Limb (tissue), 2 donors: ENCODE data around the gene SLC9A1.
"Not testable (repeated sequence)": the region's sequence is repeated elsewhere in the genome, so short reads cannot be mapped to it uniquely, and the experiment has no call there.

Experiments
- DNase-seq, 2 donors: peaks; one replicate each; pipeline ENCODE4 v3.0.0-alpha.2; 2016; ENCODE audit errors: extremely low spot score in 2 of 2

Gene SLC9A1

GRCh38 chr1:27135541-27136235, 19.2 kb downstream of the SLC9A1 start:
- DNase-seq, result no peak

- no peak for DNase-seq
Observed at GRCh38 chr1:27133991-27134390, 20.9 kb downstream of the SLC9A1 start.

GRCh38 chr1:27133158-27133557, 21.8 kb downstream of the SLC9A1 start:
- no peak for DNase-seq

DNA sequence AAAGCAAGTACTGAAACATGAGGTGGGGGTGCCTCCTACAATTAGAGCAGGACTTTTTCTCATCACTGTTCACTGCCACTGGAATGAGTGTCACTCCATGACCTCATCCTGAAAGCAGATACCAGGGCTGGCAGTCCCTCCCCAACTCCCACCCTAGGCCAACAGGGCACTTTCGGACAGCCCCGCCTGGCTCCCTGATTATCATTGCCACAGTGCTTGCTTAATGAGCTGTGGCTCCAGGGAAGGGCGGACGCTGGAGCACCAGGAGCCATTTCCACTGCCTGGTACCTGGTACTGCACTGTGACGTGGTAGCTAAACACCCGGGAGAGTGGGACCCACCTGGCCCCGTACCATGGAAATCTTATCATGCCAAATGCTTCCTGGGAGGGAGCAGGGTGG, 22.3 kb downstream of the SLC9A1 start:
- no peak for DNase-seq

DNA sequence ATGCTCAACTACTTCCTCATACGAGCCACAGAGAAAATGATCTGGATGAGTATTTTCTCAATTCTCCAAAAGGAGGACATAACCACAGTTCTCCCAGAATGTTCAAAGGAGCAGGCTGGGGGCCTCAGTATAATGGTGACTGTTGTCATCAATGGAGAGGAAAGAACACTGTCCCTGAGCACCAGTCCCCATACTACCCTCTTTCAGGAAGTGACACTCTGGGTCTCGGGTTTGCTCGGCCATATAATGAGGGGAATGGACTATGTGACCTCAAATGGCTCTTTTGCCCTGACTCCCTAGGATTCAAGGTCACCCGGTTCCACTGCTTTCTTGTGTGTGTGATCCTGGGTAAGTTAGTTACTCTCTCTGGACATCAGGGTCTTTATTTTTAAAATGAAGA, 22.8 kb downstream of the SLC9A1 start:
- no peak for DNase-seq

GRCh38 chr1:27130798-27131197, 24.1 kb downstream of the SLC9A1 start:
- DNase-seq, result no peak

DNA sequence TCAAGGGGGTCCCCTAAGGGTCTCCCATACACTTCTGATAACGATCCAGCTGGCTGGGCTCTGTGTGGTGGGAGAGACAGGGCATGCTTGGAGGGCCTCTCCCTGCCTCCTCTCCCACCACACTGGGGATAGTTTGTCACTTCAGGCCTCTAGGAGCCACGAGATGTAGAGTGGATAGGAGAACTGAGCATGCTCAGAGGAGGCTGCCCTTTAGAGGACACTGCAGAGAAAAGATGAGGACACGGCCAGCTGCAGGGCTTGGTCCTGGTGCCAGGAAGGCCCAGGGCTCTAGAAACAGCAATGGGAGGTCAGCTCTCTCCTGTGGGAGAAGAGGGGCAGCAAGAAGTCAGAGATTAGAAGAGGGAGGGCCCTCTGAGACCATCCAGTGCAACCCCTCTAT, 25.7 kb downstream of the SLC9A1 start:
- DNase-seq, result no peak

- DNase-seq, result no peak
Observed at GRCh38 chr1:27127419-27127818, 27.5 kb downstream of the SLC9A1 start.

GRCh38 chr1:27126391-27126790, 28.5 kb downstream of the SLC9A1 start:
- DNase-seq, result no peak

GRCh38 chr1:27125125-27125524, 29.8 kb downstream of the SLC9A1 start:
- DNase-seq, result not testable (repeated sequence)

- DNase-seq, result no peak
Observed at GRCh38 chr1:27124405-27124804, 30.5 kb downstream of the SLC9A1 start.

DNA sequence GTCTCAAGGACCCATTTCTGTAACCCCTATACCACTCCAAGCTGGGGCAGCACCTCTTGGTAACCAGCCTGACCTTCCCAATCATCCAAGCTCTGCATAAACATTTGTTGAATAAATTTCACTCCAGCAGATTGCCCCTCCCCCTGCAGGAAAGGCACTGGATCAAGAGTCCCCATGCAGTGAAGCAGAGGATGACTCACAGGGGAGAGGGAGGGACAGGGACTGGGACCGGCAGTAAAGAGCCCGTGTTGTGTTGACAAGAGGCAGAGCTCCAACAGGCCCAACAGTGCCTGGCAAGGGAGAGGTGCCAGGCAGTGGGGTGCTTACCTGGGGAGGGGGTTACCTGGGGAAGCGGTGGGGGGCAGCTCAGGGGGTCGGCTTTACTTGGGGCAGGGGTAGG, 32.3 kb downstream of the SLC9A1 start:
- DNase-seq, result no peak

DNA sequence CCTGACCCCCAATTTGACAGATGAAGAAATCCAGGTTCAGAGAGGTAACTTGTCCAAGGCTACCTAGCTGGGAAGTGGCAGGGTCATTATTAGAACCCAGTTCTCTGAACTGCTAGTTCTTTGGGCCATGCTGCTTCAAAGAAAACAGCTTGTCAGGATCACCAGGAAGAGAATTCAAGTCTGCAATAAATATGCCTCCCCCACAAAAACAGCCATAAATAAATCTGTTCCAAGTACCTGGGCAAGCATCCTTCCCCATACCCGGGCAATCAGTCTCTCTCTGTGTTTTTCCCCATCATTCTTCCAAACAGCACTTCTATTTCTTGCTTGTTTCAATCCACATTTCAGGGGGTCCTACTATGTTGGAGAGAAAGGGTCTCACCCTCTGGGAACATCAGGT, 34.1 kb downstream of the SLC9A1 start:
- DNase-seq, result no peak

DNA sequence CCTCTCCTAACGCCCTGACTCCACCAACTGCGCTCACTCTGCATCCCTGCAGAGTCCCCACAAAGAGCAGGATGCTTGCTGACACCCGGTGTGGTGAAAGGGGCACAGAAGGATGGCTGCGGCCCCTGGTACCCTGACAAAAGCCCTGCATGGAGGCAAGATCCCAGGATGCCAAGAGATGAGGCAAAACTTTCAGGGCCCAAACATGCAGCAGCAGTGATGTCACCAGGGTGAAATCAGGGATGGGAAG, 36.6 kb downstream of the SLC9A1 start:
- DNase-seq, result no peak

GRCh38 chr1:27117733-27118439, 37.0 kb downstream of the SLC9A1 start:
- DNase-seq, result no peak

GRCh38 chr1:27116697-27117096, 38.2 kb downstream of the SLC9A1 start:
- no peak for DNase-seq

DNA sequence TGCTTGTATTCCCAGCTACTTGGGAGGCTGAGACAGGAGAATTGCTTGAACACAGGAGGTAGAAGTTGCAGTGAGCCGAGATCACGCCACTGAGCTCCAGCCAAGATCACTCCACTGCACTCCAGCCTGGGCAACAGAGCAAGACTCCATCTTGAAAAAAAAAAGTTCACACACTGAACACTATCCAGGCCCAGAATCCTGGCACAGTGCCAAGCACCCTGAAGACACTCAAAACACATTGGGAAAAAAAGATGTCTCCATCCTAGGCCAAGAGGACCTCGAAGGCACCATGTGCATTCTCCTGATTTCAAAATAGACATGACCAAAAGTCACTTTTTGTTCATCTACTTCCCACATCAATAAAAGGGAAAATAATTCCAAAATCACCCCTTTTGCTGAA, 38.7 kb downstream of the SLC9A1 start:
- no peak for DNase-seq

GRCh38 chr1:27114546-27114945, 40.4 kb downstream of the SLC9A1 start:
- no peak for DNase-seq

GRCh38 chr1:27113861-27114260, 41.1 kb downstream of the SLC9A1 start:
- no peak for DNase-seq

DNA sequence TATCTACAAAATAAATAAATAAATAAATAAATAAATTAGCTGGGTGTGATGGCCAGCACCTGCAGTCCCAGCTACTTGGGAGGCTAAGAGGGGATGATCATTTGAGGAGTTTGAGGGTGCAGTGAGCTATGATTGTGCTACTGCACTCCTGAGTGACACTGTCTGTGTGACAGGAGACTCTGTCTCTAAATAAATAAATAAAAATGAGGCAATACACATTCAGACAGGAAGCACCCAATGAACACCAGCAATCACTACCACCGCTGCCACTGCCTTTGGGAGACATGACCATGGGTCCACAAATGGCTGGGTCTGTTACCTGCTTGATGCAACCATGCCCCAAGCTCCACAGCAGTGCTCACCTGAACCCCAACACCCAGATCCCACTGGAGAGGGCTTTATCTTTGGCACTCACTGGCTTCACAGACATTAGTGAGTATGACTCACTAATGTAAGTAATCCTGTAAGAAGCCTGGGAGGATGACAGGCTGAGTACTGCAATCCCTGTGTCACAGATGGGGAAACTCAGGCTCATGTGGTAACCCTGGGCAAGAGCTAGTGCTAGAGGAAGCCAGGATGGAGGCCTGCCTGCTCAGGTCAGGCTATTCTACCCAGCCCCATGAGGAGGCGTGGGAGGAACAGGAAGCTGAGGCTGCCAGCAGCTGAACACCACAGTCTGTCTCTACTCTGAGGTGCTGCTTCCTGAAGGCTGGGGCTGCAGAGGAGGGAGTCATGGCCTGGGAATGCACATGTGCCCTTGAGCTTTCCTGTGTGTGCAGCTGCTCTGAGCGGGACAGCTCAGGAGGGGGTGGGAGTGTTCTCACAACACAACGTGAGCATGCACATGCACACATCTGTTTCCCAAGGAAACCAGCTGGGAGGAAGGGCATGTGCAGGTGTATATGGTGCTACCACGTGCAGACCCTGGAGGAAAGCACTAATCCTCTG, 43.0 kb downstream of the SLC9A1 start:
- DNase-seq, result peak; percentile 52 to 67

- DNase-seq, result no peak
Observed at GRCh38 chr1:27109103-27109822, 45.7 kb downstream of the SLC9A1 start.

GRCh38 chr1:27108588-27108987, 46.3 kb downstream of the SLC9A1 start:
- DNase-seq, result no peak
